Endothelial cell of umbilical vein (primary cell): ENCODE data around the gene G3BP1. TPM values are rescaled to one million over a fixed set of nuclear protein-coding genes. Genes with fewer than 3 reads are reported as not detected.

Source experiments
- BruUV-seq: library from RNA; stranded (reverse); fragments of 400-500 nt; replicated peaks from 2 replicates; lab custom pipeline; 2021; lab: Mats Ljungman, UMichigan
- CTCF ChIA-PET: fragments of 300-600, 350-600 bp; sonication (Branson Sonifier 250); formaldehyde crosslinking; loops from one replicate; lab custom pipeline; 2021; ENCODE audit warnings: antibody characterized with exemption, inconsistent platforms; lab: Charles Lee
- POLR2A ChIA-PET: fragments of 300-600, 350-600 bp; sonication (Branson Sonifier 250); formaldehyde crosslinking; loops from one replicate; lab custom pipeline; 2021; ENCODE audit warnings: antibody characterized with exemption, inconsistent platforms; lab: Charles Lee
- DNase-seq: peaks from one replicate; pipeline ENCODE4 v3.0.0-alpha.2; 2011; ENCODE audit warnings: low read depth, low spot score
- FAIRE-seq: peaks from 2 replicates; lab custom pipeline; 2011; peaks lifted over from hg19 to GRCh38; lab: Jason Lieb, UNC
- H2AFZ ChIP-seq: 2 replicates; pipeline ENCODE4 v1.6.0; 2012; ENCODE audit warnings: low read depth, low read length, control low read depth, inconsistent platforms
- H3K27ac ChIP-seq: 2 replicates; pipeline ENCODE4 v1.5.1; 2011; ENCODE audit warnings: low read depth, mild to moderate bottlenecking, control low read depth, low read length, moderate library complexity; ENCODE audit not compliant: insufficient read depth
- H3K27me3 ChIP-seq, 2 experiments: 2 replicates each; pipeline versions ENCODE4 v1.6.0 to v1.6.1; 2011; ENCODE audit warnings: low read length in 2 of 2, mixed read lengths in 1 of 2; ENCODE audit not compliant: control insufficient read depth in 2 of 2, insufficient read depth in 2 of 2
- H3K36me3 ChIP-seq, 2 experiments: 2 replicates in 1 of 2; 3 replicates in 1 of 2; pipeline ENCODE4 v1.5.1; 2011; ENCODE audit warnings: low read length in 2 of 2, mild to moderate bottlenecking in 1 of 2, moderate library complexity in 1 of 2; ENCODE audit not compliant: control insufficient read depth in 2 of 2, insufficient read depth in 2 of 2; ENCODE audit errors: extremely low read depth in 1 of 2
- H3K4me1 ChIP-seq: 3 replicates; pipeline ENCODE4 v1.5.1; 2011; ENCODE audit warnings: mild to moderate bottlenecking, low read length; ENCODE audit not compliant: control insufficient read depth, insufficient read depth; ENCODE audit errors: extremely low read depth
- H3K4me2 ChIP-seq: 2 replicates; pipeline ENCODE4 v1.6.1; 2011; ENCODE audit warnings: low read length, control low read depth, mixed read lengths; ENCODE audit not compliant: insufficient read depth
- H3K4me3 ChIP-seq, 3 experiments: fragments of 200-600 bp in 1 of 3; sonication (generic), shearing (Covaris generic) in 1 of 3; replicated peaks in 1 of 3; 2 replicates each; pipeline ENCODE4 v1.5.1; 2011 to 2016; ENCODE audit warnings: control low read depth in 3 of 3, low read length in 3 of 3, mild to moderate bottlenecking in 2 of 3, inconsistent platforms in 1 of 3, low read depth in 1 of 3, moderate library complexity in 1 of 3; ENCODE audit not compliant: insufficient read depth in 1 of 3
- H3K79me2 ChIP-seq: 2 replicates; pipeline ENCODE4 v1.6.0; 2012; ENCODE audit warnings: low read length, inconsistent platforms; ENCODE audit not compliant: control insufficient read depth, insufficient read depth
- H3K9ac ChIP-seq: replicated peaks from 2 replicates; pipeline ENCODE3; 2011; ENCODE audit warnings: low read length, control low read depth; ENCODE audit not compliant: insufficient read depth; ENCODE audit errors: extremely low read depth
- H3K9me1 ChIP-seq: replicated peaks from 3 replicates; pipeline ENCODE4 v1.6.0; 2011; ENCODE audit warnings: mild to moderate bottlenecking, low read length; ENCODE audit not compliant: control insufficient read depth, insufficient read depth; ENCODE audit errors: extremely low read depth
- H3K9me3 ChIP-seq: replicated peaks from 2 replicates; pipeline ENCODE4 v1.5.1; 2012; ENCODE audit warnings: low read length, inconsistent platforms; ENCODE audit not compliant: control insufficient read depth, insufficient read depth
- H4K20me1 ChIP-seq: replicated peaks from 2 replicates; pipeline ENCODE3; 2011; ENCODE audit warnings: mild to moderate bottlenecking, low read length; ENCODE audit not compliant: control insufficient read depth, insufficient read depth; ENCODE audit errors: extremely low read depth
- CTCF ChIP-seq, 2 donors: IDR thresholded peaks; 1 replicate in 1 of 2; 2 replicates in 1 of 2; pipeline ENCODE4 v1.5.1; 2011; ENCODE audit warnings: low read length in 2 of 2, mild to moderate bottlenecking in 2 of 2, moderate library complexity in 2 of 2, control low read depth in 1 of 2, inconsistent platforms in 1 of 2, low read depth in 1 of 2; ENCODE audit not compliant: insufficient read depth in 1 of 2; ENCODE audit errors: extremely low read depth in 1 of 2
- EZH2 ChIP-seq: IDR thresholded peaks from 2 replicates; pipeline ENCODE4 v1.6.1; 2012; ENCODE audit warnings: borderline replicate concordance, low read depth, mild to moderate bottlenecking, moderate library complexity, low read length, inconsistent platforms; ENCODE audit not compliant: severe bottlenecking
- FOS ChIP-seq: IDR thresholded peaks from 2 replicates; pipeline ENCODE4 v1.6.1; 2011; ENCODE audit warnings: mild to moderate bottlenecking, low read length, moderate library complexity, borderline replicate concordance; ENCODE audit not compliant: insufficient read depth
- GATA2 ChIP-seq: IDR thresholded peaks from 2 replicates; pipeline ENCODE4 v1.7.0; 2011; ENCODE audit warnings: low read depth, mild to moderate bottlenecking, moderate library complexity, mixed read lengths, low read length; ENCODE audit not compliant: insufficient read length, insufficient read depth
- JUN ChIP-seq: IDR thresholded peaks from 2 replicates; pipeline ENCODE4 v1.6.1; 2011; ENCODE audit warnings: borderline replicate concordance, low read depth; ENCODE audit not compliant: insufficient read length, insufficient read depth
- MAX ChIP-seq: IDR thresholded peaks from 2 replicates; pipeline ENCODE4 v1.6.1; 2011; ENCODE audit not compliant: insufficient read depth, insufficient read length
- MYC ChIP-seq: IDR thresholded peaks from one replicate; pipeline ENCODE4 v1.6.1; 2011; ENCODE audit warnings: mild to moderate bottlenecking, low read depth, low read length
- POLR2A ChIP-seq: IDR thresholded peaks from 2 replicates; pipeline ENCODE4 v1.6.1; 2012; ENCODE audit warnings: low read depth, mild to moderate bottlenecking, control low read depth, low read length
- POLR2AphosphoS5 ChIP-seq: IDR thresholded peaks from 2 replicates; pipeline ENCODE4 v1.6.1; 2012; ENCODE audit warnings: low read depth, mild to moderate bottlenecking, control low read depth, low read length, moderate library complexity; ENCODE audit not compliant: insufficient read depth
- dilution Hi-C: fragments of 300-500 bp; cut with MboI; formaldehyde crosslinking; loops from one replicate; pipeline ENCODE4 v1.15.0; 2019; ENCODE audit warnings: low sequenced_read_pairs; ENCODE audit not compliant: extremely low pct_ligation_motif_present
- intact Hi-C: fragments of 100-400 bp; cut with micrococcal nuclease; formaldehyde crosslinking; loops from one replicate; pipeline ENCODE4 v1.10.0; 2022
- polyA plus RNA-seq, 4 experiments: library from polyadenylated mRNA; depleted of rRNA in 3 of 4; stranded (reverse) in 3 of 4; unstranded in 1 of 4; fragments of >200 nt; gene quantifications; 2 replicates each; pipeline versions ENCODE4 v1.2.1 to v1.2.3, GENCODE V29; 2011 to 2012; ENCODE audit warnings: missing spikeins in 1 of 4
- total RNA-seq: library from RNA; stranded (reverse); gene quantifications from 2 replicates; pipeline ENCODE4 v1.2.3, GENCODE V29; 2021

G3BP1 gene
- total and polyA plus RNA-seq, 2 donors (not counting 3 experiments of a cell fraction or from before 2014, with no cell fraction given): 50.5 to 262 TPM

GRCh38 chr5:151820271-151820670 lies 48.5 kb downstream of the G3BP1 start:
- no peaks in the 10 kb centered on the region for H3K9me1 ChIP-seq
- no peaks in the 10 kb centered on the region for H4K20me1 ChIP-seq
- H2AFZ ChIP-seq: no peak overlapping the region
- DNase-seq (no peak), FAIRE-seq (no peak)
- intact Hi-C loops: no loop called here
- no peak overlapping the region for H3K4me2 ChIP-seq
- H3K9me3 ChIP-seq: no peaks in the 10 kb centered on the region
- H3K4me1 ChIP-seq: no peaks in the 10 kb centered on the region
- no peaks in the 10 kb centered on the region for H3K79me2 ChIP-seq
- ChIA-PET CTCF (no interaction called here), POLR2A (no interaction called here)
- no TSS peak for BruUV-seq
- no peak overlapping the region for H3K4me3 ChIP-seq
- dilution Hi-C loops: no loop called here
- H3K9ac ChIP-seq: no peak overlapping the region
- H3K27ac ChIP-seq: no peak overlapping the region
- TF ChIP-seq FOS (no peak), MAX (no peak), JUN (no peak), POLR2AphosphoS5 (no peak), GATA2 (no peak), CTCF (IDR thresholded peaks at IDR 0.05; ENCODE audit: extremely low read depth in 1 of 2, insufficient read depth in 1 of 2, low read depth in 1 of 2, low read length in 2 of 2) (no peak), EZH2 (no peak), MYC (no peak), POLR2A (no peak)
- peaks cover 0 to 2% of the 10 kb centered on the region in 2 experiments for H3K36me3 ChIP-seq
- H3K27me3 ChIP-seq: no peaks in the 10 kb centered on the region
